HepG2 (cell line): Measurements from ENCODE around the gene CSNK1D. TPM values are rescaled to one million over a fixed set of nuclear protein-coding genes. Genes with fewer than 3 reads are reported as not detected.
A peak's percentile ranks its signal among the peaks of the same experiment; 100 is the strongest.

ENCODE experiments used
- CCDC6 ChIP-seq: sonication (generic); formaldehyde crosslinking; IDR thresholded peaks from 2 replicates; pipeline ENCODE4 v1.8.1; 2022; ENCODE audit warnings: mild to moderate bottlenecking, missing genetic modification reagents, moderate library complexity
- NFYC ChIP-seq: IDR thresholded peaks from 2 replicates; pipeline ENCODE4 v1.6.1; 2016; ENCODE audit warnings: missing genetic modification reagents, missing compliant biosample characterization
- RNF219 ChIP-seq: sonication (generic); formaldehyde crosslinking; IDR thresholded peaks from 2 replicates; pipeline ENCODE4 v1.5.0; 2020; ENCODE audit warnings: mild to moderate bottlenecking, missing genetic modification reagents
- SMC3 ChIP-seq: IDR thresholded peaks from 2 replicates; pipeline ENCODE4 v1.6.1; 2011; ENCODE audit warnings: low read length, improper control_type of control experiment
- ZEB1 ChIP-seq: IDR thresholded peaks from 2 replicates; pipeline ENCODE4 v1.6.1; 2012; ENCODE audit warnings: mild to moderate bottlenecking, low read depth, inconsistent platforms; ENCODE audit not compliant: insufficient replicate concordance
- polyA plus RNA-seq, 8 experiments: library from polyadenylated mRNA; depleted of rRNA in 3 of 8; stranded (reverse) in 7 of 8; unstranded in 1 of 8; fragments of >200 nt; fragmentation: Illumina TruSeq in 4 of 8; extraction: Trizol in 4 of 8; gene quantifications; 2 replicates each; pipeline versions ENCODE4 v1.2.1 to v1.2.3, GENCODE V29; 2011 to 2016; ENCODE audit warnings: low read depth in 4 of 8, missing spikeins in 1 of 8, mixed read lengths in 1 of 8; ENCODE audit not compliant: insufficient read depth in 1 of 8
- total RNA-seq, 5 experiments: library from RNA; depleted of rRNA; stranded (reverse); fragments of >200 nt; fragmentation: Illumina TruSeq; extraction: Trizol; gene quantifications; 2 replicates each; pipeline ENCODE4 v1.2.3, GENCODE V29; 2016; ENCODE audit warnings: low read depth in 1 of 5
- TF ChIP-seq, protein P1 (sequence below): sonication (generic); formaldehyde crosslinking; IDR thresholded peaks from 2 replicates; pipeline ENCODE4 v1.4.0; 2020; ENCODE audit warnings: mild to moderate bottlenecking, missing genetic modification reagents, borderline replicate concordance
- TF ChIP-seq, protein P2 (sequence below): sonication (generic); formaldehyde crosslinking; IDR thresholded peaks from 2 replicates; pipeline ENCODE4 v1.5.1; 2020; ENCODE audit warnings: mild to moderate bottlenecking, missing genetic modification reagents, borderline replicate concordance
- TF ChIP-seq, protein P3 (sequence below): sonication (generic); formaldehyde crosslinking; IDR thresholded peaks from 2 replicates; pipeline ENCODE4 v1.4.0; 2020; ENCODE audit warnings: missing genetic modification reagents, borderline replicate concordance
- TF ChIP-seq, protein P4 (sequence below): sonication (generic); formaldehyde crosslinking; IDR thresholded peaks from 2 replicates; pipeline ENCODE4 v1.4.0; 2020; ENCODE audit warnings: missing genetic modification reagents
- TF ChIP-seq, protein P5 (sequence below): sonication (generic); formaldehyde crosslinking; IDR thresholded peaks from 2 replicates; pipeline ENCODE4 v1.4.0; 2020; ENCODE audit warnings: missing genetic modification reagents

The CSNK1D gene
- total and polyA plus RNA-seq, 2 of the 13 experiments (the other 11 are each of a cell fraction or from before 2014, with no cell fraction given) = 31.5 to 128 TPM

DNA sequence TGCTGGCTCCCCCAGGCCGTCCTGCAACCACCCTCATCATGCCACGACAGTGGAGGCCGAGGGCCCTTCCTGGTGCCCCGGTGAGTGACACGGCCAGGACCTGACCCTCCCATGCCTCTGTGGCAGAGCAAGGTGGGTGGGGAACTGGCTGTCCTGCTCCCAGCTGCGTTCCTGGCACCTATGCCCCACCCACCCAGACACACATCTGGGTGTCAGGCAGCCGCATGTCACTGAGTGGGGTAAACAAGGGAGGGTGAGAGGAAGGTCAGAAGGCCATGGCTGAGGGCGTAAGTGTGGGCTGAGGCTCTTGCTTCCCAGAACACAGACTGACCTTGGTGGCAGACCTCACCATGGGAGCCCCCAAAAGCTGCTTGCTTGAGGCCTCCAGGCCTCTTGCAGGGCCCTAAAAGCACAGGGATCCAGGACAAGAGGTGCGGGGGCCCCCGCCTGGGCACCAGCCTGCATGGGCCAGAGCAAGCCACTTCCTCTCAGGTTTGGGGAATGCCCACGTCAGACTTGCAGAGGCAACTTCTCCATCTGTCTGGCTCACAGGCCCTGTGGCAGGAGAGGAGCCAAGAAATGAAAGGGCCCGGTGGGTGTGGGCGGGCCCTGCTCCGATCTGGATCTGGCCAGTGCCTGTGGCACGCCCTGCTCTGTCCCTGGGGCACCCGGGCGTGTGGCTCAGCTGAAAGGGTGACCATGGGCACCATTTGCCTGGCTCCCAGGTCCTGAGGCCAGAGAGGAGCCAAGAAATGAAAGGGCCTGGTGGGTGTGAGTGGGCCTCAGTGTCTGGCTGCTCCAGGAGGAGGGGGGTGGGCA is 57.0 kb downstream of the CSNK1D start (continued):
- TF ChIP-seq, protein P1, sequence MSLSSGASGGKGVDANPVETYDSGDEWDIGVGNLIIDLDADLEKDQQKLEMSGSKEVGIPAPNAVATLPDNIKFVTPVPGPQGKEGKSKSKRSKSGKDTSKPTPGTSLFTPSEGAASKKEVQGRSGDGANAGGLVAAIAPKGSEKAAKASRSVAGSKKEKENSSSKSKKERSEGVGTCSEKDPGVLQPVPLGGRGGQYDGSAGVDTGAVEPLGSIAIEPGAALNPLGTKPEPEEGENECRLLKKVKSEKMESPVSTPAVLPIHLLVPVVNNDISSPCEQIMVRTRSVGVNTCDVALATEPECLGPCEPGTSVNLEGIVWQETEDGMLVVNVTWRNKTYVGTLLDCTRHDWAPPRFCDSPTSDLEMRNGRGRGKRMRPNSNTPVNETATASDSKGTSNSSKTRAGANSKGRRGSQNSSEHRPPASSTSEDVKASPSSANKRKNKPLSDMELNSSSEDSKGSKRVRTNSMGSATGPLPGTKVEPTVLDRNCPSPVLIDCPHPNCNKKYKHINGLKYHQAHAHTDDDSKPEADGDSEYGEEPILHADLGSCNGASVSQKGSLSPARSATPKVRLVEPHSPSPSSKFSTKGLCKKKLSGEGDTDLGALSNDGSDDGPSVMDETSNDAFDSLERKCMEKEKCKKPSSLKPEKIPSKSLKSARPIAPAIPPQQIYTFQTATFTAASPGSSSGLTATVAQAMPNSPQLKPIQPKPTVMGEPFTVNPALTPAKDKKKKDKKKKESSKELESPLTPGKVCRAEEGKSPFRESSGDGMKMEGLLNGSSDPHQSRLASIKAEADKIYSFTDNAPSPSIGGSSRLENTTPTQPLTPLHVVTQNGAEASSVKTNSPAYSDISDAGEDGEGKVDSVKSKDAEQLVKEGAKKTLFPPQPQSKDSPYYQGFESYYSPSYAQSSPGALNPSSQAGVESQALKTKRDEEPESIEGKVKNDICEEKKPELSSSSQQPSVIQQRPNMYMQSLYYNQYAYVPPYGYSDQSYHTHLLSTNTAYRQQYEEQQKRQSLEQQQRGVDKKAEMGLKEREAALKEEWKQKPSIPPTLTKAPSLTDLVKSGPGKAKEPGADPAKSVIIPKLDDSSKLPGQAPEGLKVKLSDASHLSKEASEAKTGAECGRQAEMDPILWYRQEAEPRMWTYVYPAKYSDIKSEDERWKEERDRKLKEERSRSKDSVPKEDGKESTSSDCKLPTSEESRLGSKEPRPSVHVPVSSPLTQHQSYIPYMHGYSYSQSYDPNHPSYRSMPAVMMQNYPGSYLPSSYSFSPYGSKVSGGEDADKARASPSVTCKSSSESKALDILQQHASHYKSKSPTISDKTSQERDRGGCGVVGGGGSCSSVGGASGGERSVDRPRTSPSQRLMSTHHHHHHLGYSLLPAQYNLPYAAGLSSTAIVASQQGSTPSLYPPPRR (CRISPR knock-in tag) = peak; percentile 40; the same call in 1 of the 2 replicates
- TF ChIP-seq, protein P2, sequence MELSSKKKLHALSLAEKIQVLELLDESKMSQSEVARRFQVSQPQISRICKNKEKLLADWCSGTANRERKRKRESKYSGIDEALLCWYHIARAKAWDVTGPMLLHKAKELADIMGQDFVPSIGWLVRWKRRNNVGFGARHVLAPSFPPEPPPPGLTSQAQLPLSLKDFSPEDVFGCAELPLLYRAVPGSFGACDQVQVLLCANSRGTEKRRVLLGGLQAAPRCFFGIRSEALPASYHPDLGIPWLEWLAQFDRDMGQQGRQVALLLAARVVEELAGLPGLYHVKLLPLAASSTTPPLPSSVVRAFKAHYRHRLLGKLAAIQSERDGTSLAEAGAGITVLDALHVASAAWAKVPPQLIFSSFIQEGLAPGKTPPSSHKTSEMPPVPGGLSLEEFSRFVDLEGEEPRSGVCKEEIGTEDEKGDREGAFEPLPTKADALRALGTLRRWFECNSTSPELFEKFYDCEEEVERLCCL (CRISPR knock-in tag) = no peak
- TF ChIP-seq, protein P3, sequence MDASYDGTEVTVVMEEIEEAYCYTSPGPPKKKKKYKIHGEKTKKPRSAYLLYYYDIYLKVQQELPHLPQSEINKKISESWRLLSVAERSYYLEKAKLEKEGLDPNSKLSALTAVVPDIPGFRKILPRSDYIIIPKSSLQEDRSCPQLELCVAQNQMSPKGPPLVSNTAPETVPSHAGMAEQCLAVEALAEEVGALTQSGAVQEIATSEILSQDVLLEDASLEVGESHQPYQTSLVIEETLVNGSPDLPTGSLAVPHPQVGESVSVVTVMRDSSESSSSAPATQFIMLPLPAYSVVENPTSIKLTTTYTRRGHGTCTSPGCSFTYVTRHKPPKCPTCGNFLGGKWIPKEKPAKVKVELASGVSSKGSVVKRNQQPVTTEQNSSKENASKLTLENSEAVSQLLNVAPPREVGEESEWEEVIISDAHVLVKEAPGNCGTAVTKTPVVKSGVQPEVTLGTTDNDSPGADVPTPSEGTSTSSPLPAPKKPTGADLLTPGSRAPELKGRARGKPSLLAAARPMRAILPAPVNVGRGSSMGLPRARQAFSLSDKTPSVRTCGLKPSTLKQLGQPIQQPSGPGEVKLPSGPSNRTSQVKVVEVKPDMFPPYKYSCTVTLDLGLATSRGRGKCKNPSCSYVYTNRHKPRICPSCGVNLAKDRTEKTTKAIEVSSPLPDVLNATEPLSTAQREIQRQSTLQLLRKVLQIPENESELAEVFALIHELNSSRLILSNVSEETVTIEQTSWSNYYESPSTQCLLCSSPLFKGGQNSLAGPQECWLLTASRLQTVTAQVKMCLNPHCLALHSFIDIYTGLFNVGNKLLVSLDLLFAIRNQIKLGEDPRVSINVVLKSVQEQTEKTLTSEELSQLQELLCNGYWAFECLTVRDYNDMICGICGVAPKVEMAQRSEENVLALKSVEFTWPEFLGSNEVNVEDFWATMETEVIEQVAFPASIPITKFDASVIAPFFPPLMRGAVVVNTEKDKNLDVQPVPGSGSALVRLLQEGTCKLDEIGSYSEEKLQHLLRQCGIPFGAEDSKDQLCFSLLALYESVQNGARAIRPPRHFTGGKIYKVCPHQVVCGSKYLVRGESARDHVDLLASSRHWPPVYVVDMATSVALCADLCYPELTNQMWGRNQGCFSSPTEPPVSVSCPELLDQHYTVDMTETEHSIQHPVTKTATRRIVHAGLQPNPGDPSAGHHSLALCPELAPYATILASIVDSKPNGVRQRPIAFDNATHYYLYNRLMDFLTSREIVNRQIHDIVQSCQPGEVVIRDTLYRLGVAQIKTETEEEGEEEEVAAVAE (CRISPR knock-in tag) = no peak; the same call in 1 of the 2 replicates
- TF ChIP-seq SMC3 (no peak), NFYC (CRISPR knock-in tag) (no peak), CCDC6 (CRISPR knock-in tag) (no peak), RNF219 (CRISPR knock-in tag) (no peak), ZEB1 (no peak)
- TF ChIP-seq, protein P4, sequence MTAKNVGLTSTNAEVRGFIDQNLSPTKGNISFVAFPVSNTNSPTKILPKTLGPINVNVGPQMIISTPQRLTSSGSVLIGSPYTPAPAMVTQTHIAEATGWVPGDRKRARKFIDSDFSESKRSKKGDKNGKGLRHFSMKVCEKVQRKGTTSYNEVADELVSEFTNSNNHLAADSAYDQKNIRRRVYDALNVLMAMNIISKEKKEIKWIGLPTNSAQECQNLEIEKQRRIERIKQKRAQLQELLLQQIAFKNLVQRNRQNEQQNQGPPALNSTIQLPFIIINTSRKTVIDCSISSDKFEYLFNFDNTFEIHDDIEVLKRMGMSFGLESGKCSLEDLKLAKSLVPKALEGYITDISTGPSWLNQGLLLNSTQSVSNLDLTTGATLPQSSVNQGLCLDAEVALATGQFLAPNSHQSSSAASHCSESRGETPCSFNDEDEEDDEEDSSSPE (CRISPR knock-in tag) = no peak
- TF ChIP-seq, protein P5, sequence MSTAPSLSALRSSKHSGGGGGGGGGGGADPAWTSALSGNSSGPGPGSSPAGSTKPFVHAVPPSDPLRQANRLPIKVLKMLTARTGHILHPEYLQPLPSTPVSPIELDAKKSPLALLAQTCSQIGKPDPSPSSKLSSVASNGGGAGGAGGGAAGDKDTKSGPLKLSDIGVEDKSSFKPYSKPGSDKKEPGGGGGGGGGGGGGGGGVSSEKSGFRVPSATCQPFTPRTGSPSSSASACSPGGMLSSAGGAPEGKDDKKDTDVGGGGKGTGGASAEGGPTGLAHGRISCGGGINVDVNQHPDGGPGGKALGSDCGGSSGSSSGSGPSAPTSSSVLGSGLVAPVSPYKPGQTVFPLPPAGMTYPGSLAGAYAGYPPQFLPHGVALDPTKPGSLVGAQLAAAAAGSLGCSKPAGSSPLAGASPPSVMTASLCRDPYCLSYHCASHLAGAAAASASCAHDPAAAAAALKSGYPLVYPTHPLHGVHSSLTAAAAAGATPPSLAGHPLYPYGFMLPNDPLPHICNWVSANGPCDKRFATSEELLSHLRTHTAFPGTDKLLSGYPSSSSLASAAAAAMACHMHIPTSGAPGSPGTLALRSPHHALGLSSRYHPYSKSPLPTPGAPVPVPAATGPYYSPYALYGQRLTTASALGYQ (CRISPR knock-in tag) = no peak
